H1 (cell line): ENCODE data around the gene ZNF565. TPM values are rescaled to one million over a fixed set of nuclear protein-coding genes. Genes with fewer than 3 reads are reported as not detected.

ENCODE experiments used
- CHD2 ChIP-seq: IDR thresholded peaks from 2 replicates; pipeline ENCODE4 v1.6.1; 2012; ENCODE audit warnings: low read length, improper control_type of control experiment
- MAFK ChIP-seq: IDR thresholded peaks from 2 replicates; pipeline ENCODE4 v1.6.1; 2012; ENCODE audit warnings: low read depth, mild to moderate bottlenecking, improper control_type of control experiment, low read length
- SIN3A ChIP-seq, 2 experiments: IDR thresholded peaks in 1 of 2; conservative IDR thresholded peaks in 1 of 2; 2 replicates each; pipeline ENCODE4 v1.6.1; 2011 to 2012; ENCODE audit warnings: low read length in 2 of 2, improper control_type of control experiment in 1 of 2, low read depth in 1 of 2, mild to moderate bottlenecking in 1 of 2
- SIRT6 ChIP-seq: IDR thresholded peaks from one replicate; pipeline ENCODE4 v1.7.1; 2012; ENCODE audit warnings: low read length, inconsistent platforms
- SP1 ChIP-seq: IDR thresholded peaks from 2 replicates; pipeline ENCODE4 v1.6.1; 2011; ENCODE audit warnings: low read depth, low read length
- YY1 ChIP-seq: IDR thresholded peaks from 2 replicates; pipeline ENCODE4 v1.6.1; 2011; ENCODE audit warnings: low read depth, mild to moderate bottlenecking, low read length
- polyA plus RNA-seq, 7 experiments: library from polyadenylated mRNA; depleted of rRNA in 3 of 7; stranded (reverse) in 5 of 7; unstranded in 2 of 7; fragments of >200 nt in 5 of 7; fragments of 200-250 nt in 2 of 7; gene quantifications; 1 replicate in 5 of 7; 2 replicates in 1 of 7; 4 replicates in 1 of 7; pipeline versions ENCODE4 v1.2.1 to v1.2.3, GENCODE V29; 2011 to 2013; ENCODE audit warnings: missing spikeins in 2 of 7, mixed read lengths in 2 of 7
- total RNA-seq: library from RNA; stranded (reverse); fragmentation: NEBNext Ultra II Directional; extraction: Animal tissue kit (Norgen Biotek cat#: 25700); gene quantifications from 2 replicates; pipeline ENCODE4 v1.2.1, GENCODE V29; 2021
- TF ChIP-seq, protein P1 (sequence below): IDR thresholded peaks from 2 replicates; pipeline ENCODE4 v1.6.1; 2011; ENCODE audit warnings: low read length, improper control_type of control experiment

The ZNF565 gene
- total and polyA plus RNA-seq, 2 of the 8 experiments (the other 6 are each of a cell fraction or from before 2014, with no cell fraction given), result 0.89 to 3.1 TPM

DNA sequence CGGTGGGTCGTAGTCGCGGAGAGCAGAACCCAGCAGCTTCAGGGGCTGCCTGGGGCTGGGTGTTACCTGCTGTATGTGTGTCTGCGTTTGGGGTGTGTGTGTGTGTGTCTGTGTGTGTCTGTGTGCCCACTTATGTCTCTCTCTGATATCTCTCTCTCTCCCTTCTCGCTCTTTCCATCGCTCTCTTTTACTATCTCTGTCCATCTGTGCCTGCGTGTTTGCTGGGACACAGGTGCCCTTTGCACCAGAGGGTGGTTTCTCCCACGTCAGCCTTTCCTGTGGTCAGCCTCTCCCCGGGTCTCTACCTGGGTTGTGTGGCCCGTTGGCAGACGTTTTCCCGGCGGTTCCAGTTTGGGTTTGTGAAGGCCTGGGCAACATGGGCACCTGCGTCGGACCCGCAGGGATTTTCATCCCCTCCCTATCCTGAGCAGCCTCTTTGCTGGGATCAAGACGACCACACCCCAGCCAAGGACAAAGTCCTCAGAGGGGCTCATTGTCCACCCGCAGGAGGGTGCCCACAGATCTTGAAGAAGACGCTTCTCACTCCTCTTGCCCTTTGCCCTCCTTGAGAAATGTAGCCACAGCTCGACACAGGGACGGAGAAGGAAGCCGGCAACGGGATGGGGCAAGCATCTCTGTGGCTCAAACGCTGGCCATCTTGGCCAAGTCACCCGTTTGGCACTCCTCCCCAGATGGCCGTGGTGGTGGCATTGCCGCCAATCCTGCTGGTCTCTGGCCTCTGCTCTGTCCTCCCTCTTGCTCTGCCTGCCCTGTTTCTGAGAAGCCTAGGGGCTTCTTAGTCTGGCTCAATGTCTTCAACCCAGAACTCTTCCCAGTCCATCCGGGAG lies 43.8 kb upstream of the ZNF565 start (continued):
- TF ChIP-seq CHD2, result no peak
- TF ChIP-seq MAFK, result no peak
- no peak for TF ChIP-seq SIRT6
- TF ChIP-seq YY1, result no peak
- no peak for TF ChIP-seq SIN3A (conservative IDR thresholded peaks at IDR 0.05 in 1 of 2, IDR thresholded peaks at IDR 0.05 in 1 of 2; ENCODE audit: low read depth in 1 of 2, low read length in 2 of 2)
- no peak for TF ChIP-seq SP1
- TF ChIP-seq, protein P1, sequence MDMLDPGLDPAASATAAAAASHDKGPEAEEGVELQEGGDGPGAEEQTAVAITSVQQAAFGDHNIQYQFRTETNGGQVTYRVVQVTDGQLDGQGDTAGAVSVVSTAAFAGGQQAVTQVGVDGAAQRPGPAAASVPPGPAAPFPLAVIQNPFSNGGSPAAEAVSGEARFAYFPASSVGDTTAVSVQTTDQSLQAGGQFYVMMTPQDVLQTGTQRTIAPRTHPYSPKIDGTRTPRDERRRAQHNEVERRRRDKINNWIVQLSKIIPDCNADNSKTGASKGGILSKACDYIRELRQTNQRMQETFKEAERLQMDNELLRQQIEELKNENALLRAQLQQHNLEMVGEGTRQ, result no peak
- TF ChIP-seq, all 59 proteins: peak for 0
